HG02884 (cell line): Measurements from ENCODE around the gene ZNF319.

Experiments used
- ATAC-seq: cut with Tn5 transposase; IDR thresholded peaks from one replicate; pipeline ENCODE4 v1.9.1; 2021; ENCODE audit warnings: mild to moderate bottlenecking, moderate library complexity; ENCODE audit not compliant: unreplicated experiment

The ZNF319 gene

GRCh38 chr16:57957673-57958392 lies 42.6 kb downstream of the ZNF319 start:
- ATAC-seq, result no peak

- ATAC-seq, result no peak
These were observed 43.4 kb downstream of the ZNF319 start for GRCh38 chr16:57956924-57957672.

- no peak for ATAC-seq
These were observed 44.1 kb downstream of the ZNF319 start for GRCh38 chr16:57956270-57956808.

DNA sequence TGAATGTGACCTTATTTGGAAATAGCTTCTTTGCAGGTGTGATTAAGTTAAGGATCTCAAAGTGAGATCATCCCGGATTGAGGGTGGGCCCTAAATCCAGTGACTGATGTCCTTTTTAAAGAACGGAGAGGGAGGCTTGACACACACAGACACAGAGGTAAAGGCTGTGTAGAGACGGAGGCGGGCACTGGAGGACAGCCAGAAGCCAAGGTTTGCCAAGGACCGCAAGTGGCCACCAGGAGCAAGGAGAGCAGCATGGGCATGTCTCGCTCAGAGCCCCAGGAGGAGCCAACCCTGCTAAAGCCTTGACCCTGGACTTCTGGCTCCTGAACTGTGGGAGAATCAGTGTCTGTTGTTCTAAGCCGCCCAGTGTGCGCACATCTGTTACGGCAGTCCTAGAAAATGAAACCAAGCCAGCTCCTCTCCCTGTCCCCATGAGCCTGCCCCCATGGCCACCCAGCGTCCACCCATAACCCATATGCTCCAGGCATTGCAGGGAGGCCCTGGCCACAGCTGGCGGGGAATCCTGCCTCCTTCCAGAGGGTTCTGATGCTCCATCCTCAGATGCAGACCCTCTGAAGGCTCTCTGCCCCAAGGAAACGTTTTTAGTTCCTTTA lies 44.8 kb downstream of the ZNF319 start:
- ATAC-seq, result no peak

GRCh38 chr16:57953857-57954256 lies 46.6 kb downstream of the ZNF319 start:
- no peak for ATAC-seq

DNA sequence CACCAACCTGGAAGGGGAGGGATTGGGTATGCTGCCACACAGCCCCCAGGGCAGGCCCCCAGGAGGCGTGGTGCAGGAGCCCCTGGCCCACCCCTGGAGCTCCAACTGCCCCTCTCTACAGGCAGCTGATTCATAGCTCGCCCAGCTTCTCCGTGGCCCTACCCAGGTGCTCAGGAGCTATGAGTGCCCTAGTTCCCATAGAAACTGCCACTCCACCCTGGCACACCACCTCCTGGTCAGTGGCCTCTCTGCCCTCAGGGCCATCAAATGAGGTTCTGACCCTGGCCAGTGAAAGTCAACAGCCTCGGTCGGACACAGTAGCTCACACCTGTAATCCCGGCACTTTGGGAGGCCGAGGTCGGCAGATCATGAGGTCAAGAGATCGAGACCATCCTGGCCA lies 47.6 kb downstream of the ZNF319 start:
- no peak for ATAC-seq

GRCh38 chr16:57951204-57951960 lies 49.1 kb downstream of the ZNF319 start:
- ATAC-seq, result no peak

DNA sequence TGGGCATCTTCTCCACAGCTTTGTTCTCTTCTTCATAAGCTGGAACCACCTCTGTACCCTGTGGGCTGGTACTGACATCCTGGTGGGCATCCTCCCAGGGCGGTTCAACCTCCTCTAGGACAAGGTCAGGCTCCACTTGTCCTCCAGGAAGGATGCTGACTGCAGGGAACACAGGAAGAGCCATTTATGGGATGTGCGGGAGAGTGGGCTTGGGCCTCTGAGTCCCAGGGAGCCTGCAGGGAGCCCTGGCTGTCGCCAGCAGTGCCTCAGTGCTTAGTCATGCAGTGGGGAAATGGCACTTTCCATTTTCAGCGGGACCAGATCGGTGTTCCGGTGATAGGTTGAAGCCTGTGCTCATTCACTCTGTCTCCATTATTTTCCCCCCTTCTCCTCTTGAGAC lies 50.1 kb downstream of the ZNF319 start:
- ATAC-seq, result no peak

DNA sequence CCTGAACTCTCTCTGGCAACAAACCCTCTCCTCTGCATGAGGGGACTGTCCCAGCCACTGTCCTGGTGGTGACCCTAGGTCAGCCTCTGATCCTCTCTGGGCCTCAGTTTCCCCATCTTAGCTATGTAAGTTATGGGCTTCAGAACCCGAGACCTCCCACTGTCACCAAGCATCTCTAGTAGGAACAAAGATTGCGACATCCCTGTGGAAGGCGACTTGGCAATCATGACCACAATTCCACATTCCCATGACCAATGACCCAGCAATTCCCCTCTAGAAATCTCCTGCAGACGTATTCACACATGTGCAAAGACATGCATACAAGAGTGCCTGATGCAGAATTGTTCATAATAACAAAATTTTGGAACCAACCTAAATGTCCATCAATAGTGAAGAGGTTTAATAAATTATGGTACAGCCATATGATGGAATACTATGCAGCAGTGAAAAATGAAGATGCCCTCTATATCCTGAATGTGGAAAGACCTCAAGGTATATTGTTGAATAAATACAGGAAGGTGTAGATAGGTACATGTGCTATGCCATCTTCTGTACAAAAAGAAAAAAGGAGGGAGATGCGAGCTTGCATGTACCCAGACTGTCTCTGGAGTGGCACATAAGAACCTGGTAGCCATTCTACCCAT lies 50.8 kb downstream of the ZNF319 start:
- ATAC-seq, result no peak

GRCh38 chr16:57949013-57949412 lies 51.5 kb downstream of the ZNF319 start:
- ATAC-seq, result no peak

GRCh38 chr16:57948027-57948426 lies 52.4 kb downstream of the ZNF319 start:
- ATAC-seq, result no peak

- no peak for ATAC-seq
These were observed 53.2 kb downstream of the ZNF319 start for GRCh38 chr16:57947261-57947660.

GRCh38 chr16:57946181-57946801 lies 54.2 kb downstream of the ZNF319 start:
- ATAC-seq, result no peak

DNA sequence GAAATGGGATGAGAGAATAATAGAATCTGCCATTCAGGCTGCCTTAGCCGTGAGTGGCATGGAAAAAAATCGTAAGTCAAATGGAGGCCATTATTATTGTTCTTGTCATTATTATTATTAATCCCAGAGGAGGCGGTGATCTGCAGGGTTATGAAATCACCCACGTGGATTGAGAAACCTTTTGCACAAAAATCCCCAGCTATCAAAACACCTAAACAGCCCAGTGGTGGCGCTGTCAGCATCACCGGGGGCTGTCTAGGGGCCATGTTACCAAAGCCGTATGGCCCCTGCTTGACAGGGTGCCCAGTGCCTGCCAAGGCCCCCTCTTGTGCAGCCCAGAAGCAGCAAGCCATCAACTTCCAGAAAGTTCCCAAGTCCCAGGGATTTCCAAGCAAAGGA lies 54.7 kb downstream of the ZNF319 start:
- ATAC-seq, result no peak

GRCh38 chr16:57944970-57945739 lies 55.3 kb downstream of the ZNF319 start:
- ATAC-seq, result no peak
